GM12878 (cell line): Measurements from ENCODE around the gene C11orf97. TPM values are rescaled to one million over a fixed set of nuclear protein-coding genes. Genes with fewer than 3 reads are reported as not detected.

Experiments
- ATAC-seq: fragments of 200-7000 bp; cut with Tn5 transposase; 3 replicates; pipeline ENCODE4 v1.9.1; 2020; ENCODE audit warnings: mild to moderate bottlenecking, moderate library complexity
- BruUV-seq: library from RNA; stranded (reverse); fragments of 400-500 nt; replicated peaks from 2 replicates; lab custom pipeline; 2021; lab: Mats Ljungman, UMichigan
- CTCF ChIA-PET: fragments of 300-600 bp; sonication (Branson Sonifier 250); formaldehyde crosslinking; extraction: SDS; loops from one replicate; lab custom pipeline; 2021; ENCODE audit warnings: inconsistent platforms; lab: Yijun Ruan, JAX
- POLR2A ChIA-PET: fragments of 350-600 bp; formaldehyde crosslinking; extraction: SDS; loops from one replicate; lab custom pipeline; 2021; ENCODE audit warnings: inconsistent platforms; lab: Charles Lee
- RAD21 ChIA-PET: fragments of 300-600 bp; sonication (Branson Sonifier 250); formaldehyde crosslinking; loops from one replicate; lab custom pipeline; 2023; ENCODE audit warnings: antibody characterized with exemption; ENCODE audit not compliant: unreplicated experiment; lab: Charles Lee
- SMC1A ChIA-PET: fragments of 300-600 bp; sonication (Branson Sonifier 250); formaldehyde crosslinking; loops from one replicate; lab custom pipeline; 2023; ENCODE audit not compliant: unreplicated experiment, uncharacterized antibody; lab: Charles Lee
- DNase-seq: peaks from one replicate; pipeline ENCODE4 v3.0.0-alpha.2; 2011; ENCODE audit warnings: low read depth, low spot score
- FAIRE-seq: peaks from 3 replicates; lab custom pipeline; 2011; peaks lifted over from hg19 to GRCh38; lab: Jason Lieb, UNC
- H2AFZ ChIP-seq: 2 replicates; pipeline ENCODE4 v1.6.0; 2011; ENCODE audit warnings: low read depth, low read length, control low read depth; ENCODE audit not compliant: control insufficient read depth
- H3K27ac ChIP-seq: 2 replicates; pipeline ENCODE4 v1.5.1; 2011; ENCODE audit warnings: control low read depth; ENCODE audit not compliant: control insufficient read depth, insufficient read depth
- H3K27me3 ChIP-seq, 2 experiments: replicated peaks in 1 of 2; 2 replicates each; pipeline versions ENCODE4 v1.6.0 to v1.6.1; 2011; ENCODE audit warnings: low read length in 1 of 2; ENCODE audit not compliant: control insufficient read depth in 2 of 2, insufficient read depth in 2 of 2
- H3K36me3 ChIP-seq, 2 experiments: 2 replicates each; pipeline ENCODE4 v1.5.1; 2011; ENCODE audit warnings: low read length in 1 of 2; ENCODE audit not compliant: control insufficient read depth in 2 of 2, insufficient read depth in 2 of 2
- H3K4me1 ChIP-seq: 2 replicates; pipeline ENCODE4 v1.6.1; 2011; ENCODE audit warnings: mild to moderate bottlenecking, low read length, moderate library complexity, mixed read lengths; ENCODE audit not compliant: control insufficient read depth, insufficient read depth
- H3K4me2 ChIP-seq: 2 replicates; pipeline ENCODE4 v1.6.0; 2011; ENCODE audit warnings: control low read depth; ENCODE audit not compliant: control insufficient read depth, insufficient read depth
- H3K4me3 ChIP-seq: fragments of 200-600 bp; sonication (generic); 2 replicates; pipeline ENCODE4 v1.5.1; 2016
- H3K79me2 ChIP-seq: 2 replicates; pipeline ENCODE4 v1.6.0; 2011; ENCODE audit warnings: low read length; ENCODE audit not compliant: control insufficient read depth, insufficient read depth
- H3K9ac ChIP-seq: 2 replicates; pipeline ENCODE4 v1.8.0; 2011; ENCODE audit warnings: low read length, control low read depth, mixed read lengths; ENCODE audit not compliant: control insufficient read depth, insufficient read depth
- H3K9me3 ChIP-seq: replicated peaks from 3 replicates; pipeline ENCODE4 v1.5.1; 2011; ENCODE audit warnings: mild to moderate bottlenecking, low read length; ENCODE audit not compliant: control insufficient read depth, insufficient read depth
- H4K20me1 ChIP-seq: 2 replicates; pipeline ENCODE4 v1.6.0; 2011; ENCODE audit not compliant: control insufficient read depth, insufficient read depth
- BMI1 ChIP-seq: fragments of 450-650 bp; IDR thresholded peaks from 2 replicates; pipeline ENCODE4 v1.6.1; 2016; ENCODE audit warnings: mild to moderate bottlenecking, moderate library complexity, borderline replicate concordance
- CHD2 ChIP-seq: IDR thresholded peaks from 2 replicates; pipeline ENCODE4 v1.6.1; 2011; ENCODE audit warnings: low read depth, low read length, improper control_type of control experiment, borderline replicate concordance
- CREM ChIP-seq: IDR thresholded peaks from 2 replicates; pipeline ENCODE4 v1.6.1; 2014; ENCODE audit warnings: antibody characterized with exemption, low read depth
- ETV6 ChIP-seq, 2 experiments: fragments of 450-650 bp in 1 of 2; IDR thresholded peaks in 1 of 2; conservative IDR thresholded peaks in 1 of 2; 2 replicates each; pipeline ENCODE4 v1.6.1; 2014; ENCODE audit warnings: antibody characterized with exemption in 1 of 2, borderline replicate concordance in 1 of 2, low read depth in 1 of 2, mild to moderate bottlenecking in 1 of 2, moderate library complexity in 1 of 2
- FOXK2 ChIP-seq: fragments of 450-650 bp; IDR thresholded peaks from 2 replicates; pipeline ENCODE4 v1.6.1; 2017; ENCODE audit warnings: mild to moderate bottlenecking, moderate library complexity
- GABPA ChIP-seq: IDR thresholded peaks from 2 replicates; pipeline ENCODE4 v1.6.1; 2014; ENCODE audit warnings: antibody characterized with exemption, low read depth, mild to moderate bottlenecking, inconsistent platforms
- GATAD2B ChIP-seq: fragments of 450-650 bp; conservative IDR thresholded peaks from 2 replicates; pipeline ENCODE4 v1.6.1; 2017; ENCODE audit warnings: low read depth, mild to moderate bottlenecking, moderate library complexity
- KDM1A ChIP-seq: fragments of 200-600 bp; sonication (generic); IDR thresholded peaks from 2 replicates; pipeline ENCODE4 v1.6.1; 2016; ENCODE audit warnings: borderline replicate concordance
- MEF2A ChIP-seq: IDR thresholded peaks from 2 replicates; pipeline ENCODE4 v1.6.1; 2011; ENCODE audit warnings: low read depth, mild to moderate bottlenecking, low read length, moderate library complexity; ENCODE audit not compliant: insufficient read depth
- PAX5 ChIP-seq: IDR thresholded peaks from 2 replicates; pipeline ENCODE4 v1.6.1; 2011; ENCODE audit warnings: low read depth, low read length, borderline replicate concordance
- SMC3 ChIP-seq: IDR thresholded peaks from 2 replicates; pipeline ENCODE4 v1.6.1; 2011; ENCODE audit warnings: low read length, improper control_type of control experiment, borderline replicate concordance
- SREBF2 ChIP-seq: IDR thresholded peaks from 2 replicates; pipeline ENCODE4 v1.6.1; 2012; ENCODE audit warnings: mild to moderate bottlenecking, low read length
- ZBTB40 ChIP-seq: fragments of 450-650 bp; IDR thresholded peaks from 2 replicates; pipeline ENCODE4 v1.6.1; 2016; ENCODE audit warnings: mild to moderate bottlenecking, moderate library complexity, borderline replicate concordance
- ZNF687 ChIP-seq: fragments of 450-650 bp; IDR thresholded peaks from 2 replicates; pipeline ENCODE4 v1.6.1; 2017; ENCODE audit warnings: mild to moderate bottlenecking, moderate library complexity
- WGBS: methylation state at CpG from one replicate; pipeline ENCODE4 v1.1.6; 2016; ENCODE audit warnings: low lambda C conversion rate; ENCODE audit not compliant: insufficient replicate concordance, insufficient coverage; ENCODE audit errors: missing lambda C conversion rate; 5-methylcytosine and 5-hydroxymethylcytosine counted together
- in situ Hi-C: fragments of 300-500 bp; cut with MboI; formaldehyde crosslinking; loops from 9 replicates; pipeline ENCODE4 v1.14.3; 2018; ENCODE audit warnings: mixed read lengths
- intact Hi-C: fragments of 100-400 bp; cut with micrococcal nuclease; formaldehyde crosslinking; loops from one replicate; pipeline ENCODE4 v1.14.2; 2022; ENCODE audit not compliant: unreplicated experiment
- polyA plus RNA-seq, 11 experiments: library from polyadenylated mRNA; depleted of rRNA in 4 of 11; unstranded in 6 of 11; stranded (reverse) in 5 of 11; fragments of >200 nt; fragmentation: Nextera tagmentation in 4 of 11; fragmentation: Illumina TruSeq in 1 of 11; extraction: Ambion mirVana in 4 of 11; extraction: Trizol in 1 of 11; gene quantifications; 1 replicate in 1 of 11; 2 replicates in 10 of 11; pipeline versions ENCODE4 v1.2.1 to v1.2.3, GENCODE V29; 2011 to 2016; ENCODE audit warnings: inconsistent platforms in 2 of 11, missing spikeins in 2 of 11, low read depth in 1 of 11
- total RNA-seq, 4 experiments: library from RNA; depleted of rRNA in 3 of 4; stranded (reverse); fragments of >200 nt in 3 of 4; fragmentation: Illumina TruSeq in 1 of 4; extraction: Trizol in 1 of 4; gene quantifications; 2 replicates each; pipeline versions ENCODE4 v1.2.1 to v1.2.3, GENCODE V29; 2013 to 2021

The C11orf97 gene
- total and polyA plus RNA-seq, 10 of the 15 experiments (the other 5 are each of a cell fraction or from before 2014, with no cell fraction given): not detected

GRCh38 chr11:94493281-94494125 lies 18.8 kb upstream of the C11orf97 start, which contains the start of the genes ANKRD49 and MRE11:
ANKRD49 (plus strand) TSS chr11:94493984; CDS start chr11:94496694, 2,710 bp downstream.
MRE11 (minus strand) TSS chr11:94493844; CDS start chr11:94492801, 1,043 bp downstream.
- H3K36me3 ChIP-seq: peaks cover 0 to 21% of the 10 kb centered on the region in 2 experiments; a peak in 3 of 4 replicates
- SMC1A ChIA-PET: interaction anchor here (0.7 to 3.7 kb wide), 8 partner anchors 20 to 310 kb away, joined by 3 to 12 read pairs (median 3); no protein-coding TSS in a partner anchor
- TF ChIP-seq CREM (peak; percentile 26; the same call in 1 of the 2 replicates), CHD2 (peak; percentile 97), MEF2A (no peak), BMI1 (no peak), GABPA (no peak), KDM1A (no peak), ZBTB40 (no peak), PAX5 (no peak), ZNF687 (no peak), FOXK2 (no peak), GATAD2B (0 out of 2 replicates have a peak, but pooled peaks have one; percentile 51), SREBF2 (no peak), ETV6 (conservative IDR thresholded peaks at IDR 0.05 in 1 of 2, IDR thresholded peaks at IDR 0.05 in 1 of 2; ENCODE audit: borderline replicate concordance in 1 of 2, low read depth in 1 of 2) (no peak), SMC3 (no peak)

More at GRCh38 chr11:94493281-94494125, 18.8 kb upstream of the C11orf97 start, which contains the start of the genes ANKRD49 and MRE11:
- ATAC-seq (peak; percentile 99), DNase-seq (peak; percentile 96), FAIRE-seq (peak; percentile 100)
- peak within 1 kb of the TSS; percentile 92 for H3K4me3 ChIP-seq
- peak within 1 kb of the TSS; percentile 77 for H3K4me2 ChIP-seq
- under 1% methylated on average over 55 of the region's 55 CpGs for WGBS
- ChIA-PET CTCF (interaction anchor here (0.8 to 2.1 kb wide), 8 partner anchors 12 to 598 kb away, joined by 3 to 9 read pairs (median 4); no protein-coding TSS in a partner anchor), POLR2A (interaction anchor here (1.3 kb wide), 1 partner anchor 24 kb away, joined by 6 read pairs; no protein-coding TSS in a partner anchor), RAD21 (interaction anchor here (0.7 to 2.7 kb wide), 10 partner anchors 20 to 309 kb away, joined by 3 to 12 read pairs (median 3); no protein-coding TSS in a partner anchor)
- H2AFZ ChIP-seq: peak within 1 kb of the TSS; percentile 99
- H3K27ac ChIP-seq: peak within 1 kb of the TSS; percentile 81
- H3K9ac ChIP-seq: peak within 1 kb of the TSS; percentile 99
- peaks cover 42% of the 10 kb centered on the region for H3K79me2 ChIP-seq
- no peaks in the 10 kb centered on the region for H3K27me3 ChIP-seq
- peaks cover 3% of the 10 kb centered on the region; the same call in 1 of the 2 replicates for H3K4me1 ChIP-seq
- TSS peak; percentile 66 for BruUV-seq
- in situ Hi-C loops (no loop called here), intact Hi-C loops (loop anchor here (2.0 to 5.0 kb wide), 2 partner anchors 21 to 366 kb away; partner anchors contain the start of gene PANX1)
- H4K20me1 ChIP-seq: no peaks in the 10 kb centered on the region
- H3K9me3 ChIP-seq: no peaks in the 10 kb centered on the region; the same call in 2 of the 3 replicates
